Smooth muscle cell (in vitro differentiated cells): ENCODE measurements around the gene CDH23. TPM values are rescaled to one million over a fixed set of nuclear protein-coding genes. Genes with fewer than 3 reads are reported as not detected.

ENCODE experiments used
- DNase-seq: peaks from one replicate; lab custom pipeline; 2025; ENCODE audit not compliant: unreplicated experiment; lab: John Stamatoyannopoulos, UW
- H2AFZ ChIP-seq: fragments of 200-600 bp; sonication (generic); 2 replicates; pipeline ENCODE4 v1.6.0; 2016; ENCODE audit warnings: antibody characterized with exemption, low read depth, mild to moderate bottlenecking
- H3F3A ChIP-seq: fragments of 200-600 bp; sonication (generic); 2 replicates; pipeline ENCODE4 v1.6.0; 2017; ENCODE audit warnings: antibody characterized with exemption, low read depth
- H3K27ac ChIP-seq: fragments of 200-600 bp; sonication (generic); 2 replicates; pipeline ENCODE4 v1.5.1; 2016; ENCODE audit warnings: low read depth, mild to moderate bottlenecking
- H3K27me3 ChIP-seq: fragments of 200-600 bp; sonication (generic); 2 replicates; pipeline ENCODE4 v1.6.1; 2016; ENCODE audit warnings: low read depth, mild to moderate bottlenecking
- H3K36me3 ChIP-seq: fragments of 200-600 bp; sonication (generic); 2 replicates; pipeline ENCODE4 v1.5.1; 2016; ENCODE audit warnings: low read depth
- H3K4me1 ChIP-seq: fragments of 200-600 bp; sonication (generic); 2 replicates; pipeline ENCODE4 v1.5.1; 2016; ENCODE audit warnings: low read depth
- H3K4me2 ChIP-seq: fragments of 200-600 bp; sonication (generic); 2 replicates; pipeline ENCODE4 v1.6.0; 2016; ENCODE audit warnings: mild to moderate bottlenecking
- H3K4me3 ChIP-seq: fragments of 200-600 bp; sonication (generic); 2 replicates; pipeline ENCODE4 v1.5.1; 2016; ENCODE audit warnings: mild to moderate bottlenecking
- H3K79me2 ChIP-seq: fragments of 200-600 bp; sonication (generic); 2 replicates; pipeline ENCODE4 v1.6.0; 2016; ENCODE audit warnings: low read depth, mild to moderate bottlenecking
- H3K9ac ChIP-seq: fragments of 200-600 bp; sonication (generic); 2 replicates; pipeline ENCODE4 v1.6.0; 2016; ENCODE audit warnings: low read depth
- H3K9me3 ChIP-seq: fragments of 200-600 bp; sonication (generic); replicated peaks from 2 replicates; pipeline ENCODE4 v1.5.1; 2016; ENCODE audit warnings: low read depth
- H4K20me1 ChIP-seq: fragments of 200-600 bp; sonication (generic); 2 replicates; pipeline ENCODE4 v1.6.0; 2016; ENCODE audit warnings: low read depth
- CTCF ChIP-seq: fragments of 200-600 bp; sonication (generic); IDR thresholded peaks from 2 replicates; pipeline ENCODE4 v1.5.1; 2017; ENCODE audit warnings: borderline replicate concordance, mild to moderate bottlenecking, antibody characterized with exemption; ENCODE audit not compliant: insufficient read depth, poor library complexity, severe bottlenecking
- WGBS: methylation state at CpG from one replicate; pipeline ENCODE4 v1.1.7; 2016; ENCODE audit warnings: low lambda C conversion rate; 5-methylcytosine and 5-hydroxymethylcytosine counted together
- polyA plus RNA-seq: library from polyadenylated mRNA; unstranded; fragments of >200 nt; fragmentation: Nextera tagmentation; extraction: Ambion mirVana; gene quantifications from 2 replicates; pipeline ENCODE4 v1.2.1, GENCODE V29; 2016
- total RNA-seq: library from RNA; depleted of rRNA; stranded (reverse); fragments of >200 nt; gene quantifications from 2 replicates; pipeline ENCODE4 v1.2.3, GENCODE V29; 2014

Gene CDH23
- total and polyA plus RNA-seq, 2 experiments from 2014 or later: 0.99 to 2.5 TPM

- no peaks in the 10 kb centered on the region for H3K79me2 ChIP-seq
- no peaks in the 10 kb centered on the region for H3K36me3 ChIP-seq
- WGBS: 77% methylated on average over 6 of the region's 6 CpGs
- no peak overlapping the region for H3K4me2 ChIP-seq
- no peak overlapping the region for H3K9ac ChIP-seq
- no peak for DNase-seq
- peaks cover 11% of the 10 kb centered on the region for H3K4me1 ChIP-seq
- no peaks in the 10 kb centered on the region for H3K9me3 ChIP-seq
- H3K27me3 ChIP-seq: peaks cover 13% of the 10 kb centered on the region
- no peak for TF ChIP-seq CTCF
- H3F3A ChIP-seq: no peaks in the 10 kb centered on the region
- H4K20me1 ChIP-seq: no peaks in the 10 kb centered on the region
- H2AFZ ChIP-seq: no peak overlapping the region
- no peak overlapping the region for H3K27ac ChIP-seq
- H3K4me3 ChIP-seq: no peak overlapping the region
These were observed 18.2 kb upstream of the CDH23 start for GRCh38 chr10:71378336-71379117.

DNA sequence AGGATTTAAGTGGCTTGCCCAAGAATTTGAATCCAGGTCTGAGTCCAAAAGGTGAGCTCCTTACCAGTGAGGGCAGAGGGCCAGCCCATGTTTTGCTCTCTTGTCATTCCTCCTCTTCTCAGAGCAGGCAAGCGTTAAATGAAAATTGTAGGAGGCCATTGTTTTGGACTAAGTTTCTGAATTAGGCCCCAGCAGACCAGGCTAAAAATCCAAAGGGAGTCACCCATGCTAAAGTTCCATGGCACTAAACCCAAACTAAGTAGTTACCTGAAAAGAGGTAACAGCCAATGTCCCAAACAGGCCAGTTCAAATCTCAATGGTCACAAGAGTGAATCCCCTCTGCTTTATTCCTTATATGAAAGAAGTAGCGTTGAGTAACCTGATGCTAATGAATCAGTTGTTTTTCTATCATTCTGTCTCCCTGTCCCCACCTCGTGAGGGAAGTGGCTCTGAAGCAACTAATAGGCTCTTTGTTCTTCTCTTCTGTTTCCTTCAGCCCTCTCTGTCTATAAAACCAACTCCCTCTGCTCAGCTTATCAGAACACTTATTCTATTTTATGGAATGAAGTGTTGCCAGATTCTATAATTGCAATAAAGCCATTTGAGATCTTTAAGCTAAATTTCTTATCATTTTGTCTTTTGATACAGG, 17.5 kb upstream of the CDH23 start:
- 68% methylated on average over 3 of the region's 3 CpGs for WGBS
- TF ChIP-seq CTCF: no peak

DNA sequence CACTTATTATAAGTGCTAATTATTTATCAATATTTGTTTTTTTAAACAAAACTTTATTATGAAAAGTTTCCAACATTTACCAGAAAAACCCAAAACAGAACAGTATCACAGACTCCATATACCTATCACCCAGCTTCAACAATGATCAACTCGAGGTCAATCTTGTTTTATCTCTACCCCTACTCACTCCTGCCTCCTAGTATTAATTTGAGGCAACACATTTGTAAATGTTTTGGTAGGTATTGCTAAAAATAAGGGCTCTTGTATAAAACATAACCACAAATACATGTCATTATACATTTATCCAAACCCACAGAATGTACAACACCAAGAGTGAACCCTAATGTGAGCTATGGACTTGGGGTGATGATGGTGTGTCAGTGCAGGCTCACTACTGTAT, 15.9 kb upstream of the CDH23 start:
- no peak for DNase-seq
- Histone ChIP-seq H3K27ac (no peak overlapping the region), H3K9ac (no peak overlapping the region), H3K27me3 (peaks cover 7% of the 10 kb centered on the region), H3F3A (no peaks in the 10 kb centered on the region), H2AFZ (no peak overlapping the region), H3K9me3 (no peaks in the 10 kb centered on the region), H4K20me1 (no peaks in the 10 kb centered on the region), H3K79me2 (no peaks in the 10 kb centered on the region), H3K4me3 (no peak overlapping the region), H3K4me2 (no peak overlapping the region), H3K36me3 (no peaks in the 10 kb centered on the region), H3K4me1 (peaks cover 11% of the 10 kb centered on the region)
- 46% methylated on average over 1 of the region's 1 CpG for WGBS
- no peak for TF ChIP-seq CTCF

More for the DNA sequence above, 17.5 kb upstream of the CDH23 start:
- Histone ChIP-seq H3K27ac (no peak overlapping the region), H3K9ac (no peak overlapping the region), H3K79me2 (no peaks in the 10 kb centered on the region), H3K4me3 (no peak overlapping the region), H3K9me3 (no peaks in the 10 kb centered on the region), H4K20me1 (no peaks in the 10 kb centered on the region), H3K4me1 (peaks cover 11% of the 10 kb centered on the region), H3K27me3 (peaks cover 8% of the 10 kb centered on the region), H3K4me2 (no peak overlapping the region), H2AFZ (no peak overlapping the region), H3K36me3 (no peaks in the 10 kb centered on the region), H3F3A (no peaks in the 10 kb centered on the region)
- DNase-seq: no peak
